HEK293 (cell line): ENCODE results near the gene CAPN12.

Source experiments
- HOXA7 ChIP-seq: sonication (generic); formaldehyde crosslinking; IDR thresholded peaks from 2 replicates; pipeline ENCODE4 v1.8.1; 2022; ENCODE audit warnings: missing genetic modification reagents, borderline replicate concordance
- OSR2 ChIP-seq: fragments of 450-650 bp; formaldehyde crosslinking; IDR thresholded peaks from 2 replicates; pipeline ENCODE4 v1.5.1; 2016; ENCODE audit warnings: missing biosample characterization, missing genetic modification characterization
- OVOL3 ChIP-seq: fragments of 450-650 bp; formaldehyde crosslinking; IDR thresholded peaks from 2 replicates; pipeline ENCODE4 v1.5.1; 2016; ENCODE audit warnings: missing biosample characterization, missing genetic modification characterization
- PRDM1 ChIP-seq: fragments of 450-650 bp; formaldehyde crosslinking; IDR thresholded peaks from 2 replicates; pipeline ENCODE4; 2016; ENCODE audit warnings: missing biosample characterization, missing genetic modification characterization
- SETDB1 ChIP-seq: IDR thresholded peaks from one replicate; pipeline ENCODE4 v1.6.1; 2017; ENCODE audit warnings: mild to moderate bottlenecking, low read length, moderate library complexity, mixed read lengths; ENCODE audit not compliant: insufficient read length
- WT1 ChIP-seq: fragments of 450-650 bp; formaldehyde crosslinking; IDR thresholded peaks from 2 replicates; pipeline ENCODE4 v1.5.1; 2016; ENCODE audit warnings: missing biosample characterization, missing genetic modification characterization
- ZBTB21 ChIP-seq: fragments of 450-650 bp; formaldehyde crosslinking; IDR thresholded peaks from 2 replicates; pipeline ENCODE4 v1.5.1; 2017; ENCODE audit warnings: missing biosample characterization, missing genetic modification characterization
- ZEB2 ChIP-seq: fragments of 450-650 bp; formaldehyde crosslinking; IDR thresholded peaks from 2 replicates; pipeline ENCODE4 v1.5.1; 2016; ENCODE audit warnings: missing biosample characterization, missing genetic modification characterization
- ZIC2 ChIP-seq: fragments of 450-650 bp; formaldehyde crosslinking; IDR thresholded peaks from 2 replicates; pipeline ENCODE4 v1.5.1; 2016; ENCODE audit warnings: missing biosample characterization, missing genetic modification characterization
- ZNF133 ChIP-seq: fragments of 450-650 bp; formaldehyde crosslinking; IDR thresholded peaks from 2 replicates; pipeline ENCODE4 v1.5.1; 2016; ENCODE audit warnings: missing biosample characterization, missing genetic modification characterization
- ZNF140 ChIP-seq: fragments of 450-650 bp; formaldehyde crosslinking; IDR thresholded peaks from 2 replicates; pipeline ENCODE4 v1.5.1; 2016; ENCODE audit warnings: missing biosample characterization, missing genetic modification characterization
- ZNF157 ChIP-seq: fragments of 450-650 bp; formaldehyde crosslinking; IDR thresholded peaks from 2 replicates; pipeline ENCODE4 v1.5.1; 2016; ENCODE audit warnings: missing biosample characterization, missing genetic modification characterization
- ZNF16 ChIP-seq: fragments of 450-650 bp; formaldehyde crosslinking; IDR thresholded peaks from 2 replicates; pipeline ENCODE4 v1.5.1; 2016; ENCODE audit warnings: low read depth, missing biosample characterization, missing genetic modification characterization
- ZNF2 ChIP-seq: fragments of 450-650 bp; formaldehyde crosslinking; IDR thresholded peaks from 2 replicates; pipeline ENCODE4 v1.5.1; 2016; ENCODE audit warnings: missing biosample characterization, missing genetic modification characterization
- ZNF324 ChIP-seq: fragments of 450-650 bp; formaldehyde crosslinking; IDR thresholded peaks from 2 replicates; pipeline ENCODE4 v1.5.1; 2016; ENCODE audit warnings: missing biosample characterization, missing genetic modification characterization
- ZNF335 ChIP-seq: fragments of 450-650 bp; formaldehyde crosslinking; conservative IDR thresholded peaks from 2 replicates; pipeline ENCODE4 v1.5.1; 2016; ENCODE audit warnings: missing biosample characterization, missing genetic modification characterization
- ZNF341 ChIP-seq: fragments of 450-650 bp; formaldehyde crosslinking; IDR thresholded peaks from 2 replicates; pipeline ENCODE4; 2016; ENCODE audit warnings: low read depth, missing biosample characterization, missing genetic modification characterization
- ZNF391 ChIP-seq: fragments of 450-650 bp; formaldehyde crosslinking; IDR thresholded peaks from 2 replicates; pipeline ENCODE4 v1.5.1; 2016; ENCODE audit warnings: low read depth, missing biosample characterization, missing genetic modification characterization, borderline replicate concordance
- ZNF404 ChIP-seq: fragments of 450-650 bp; formaldehyde crosslinking; IDR thresholded peaks from 2 replicates; pipeline ENCODE4 v1.5.1; 2017; ENCODE audit warnings: missing biosample characterization, missing genetic modification characterization
- ZNF529 ChIP-seq: fragments of 450-650 bp; formaldehyde crosslinking; IDR thresholded peaks from 2 replicates; pipeline ENCODE4 v1.5.1; 2017; ENCODE audit warnings: missing genetic modification characterization, missing biosample characterization; ENCODE audit not compliant: insufficient replicate concordance
- ZNF555 ChIP-seq: fragments of 450-650 bp; formaldehyde crosslinking; conservative IDR thresholded peaks from 2 replicates; pipeline ENCODE4 v1.5.1; 2017; ENCODE audit warnings: missing biosample characterization, mild to moderate bottlenecking, missing genetic modification characterization, inconsistent platforms
- ZNF670 ChIP-seq: fragments of 450-650 bp; formaldehyde crosslinking; IDR thresholded peaks from 2 replicates; pipeline ENCODE4 v1.5.1; 2016; ENCODE audit warnings: missing biosample characterization, missing genetic modification characterization, low read depth
- ZNF777 ChIP-seq: fragments of 450-650 bp; formaldehyde crosslinking; IDR thresholded peaks from 2 replicates; pipeline ENCODE4 v1.5.1; 2017; ENCODE audit warnings: missing biosample characterization, missing genetic modification characterization, borderline replicate concordance
- ZNF830 ChIP-seq: fragments of 450-650 bp; IDR thresholded peaks from 2 replicates; pipeline ENCODE4 v1.5.0; 2018; ENCODE audit warnings: missing biosample characterization, missing genetic modification characterization, low read depth, mild to moderate bottlenecking, moderate library complexity
- ZSCAN23 ChIP-seq: fragments of 450-650 bp; formaldehyde crosslinking; IDR thresholded peaks from 2 replicates; pipeline ENCODE4 v1.5.1; 2016; ENCODE audit warnings: missing biosample characterization, missing genetic modification characterization
- TF ChIP-seq, protein P1 (sequence below): fragments of 450-650 bp; formaldehyde crosslinking; IDR thresholded peaks from 2 replicates; pipeline ENCODE4 v1.5.1; 2016; ENCODE audit warnings: missing biosample characterization, missing genetic modification characterization
- TF ChIP-seq, protein P2 (sequence below): fragments of 450-650 bp; formaldehyde crosslinking; IDR thresholded peaks from 2 replicates; pipeline ENCODE4 v1.5.1; 2016; ENCODE audit warnings: missing biosample characterization, missing genetic modification characterization
- TF ChIP-seq, protein P3 (sequence below): fragments of 450-650 bp; IDR thresholded peaks from 2 replicates; pipeline ENCODE4 v1.5.1; 2018; ENCODE audit warnings: missing biosample characterization, mild to moderate bottlenecking, missing genetic modification characterization
- TF ChIP-seq, protein P4 (sequence below): fragments of 450-650 bp; formaldehyde crosslinking; IDR thresholded peaks from 2 replicates; pipeline ENCODE4 v1.5.1; 2016; ENCODE audit warnings: missing biosample characterization, missing genetic modification characterization
- TF ChIP-seq, protein P5 (sequence below): fragments of 450-650 bp; formaldehyde crosslinking; IDR thresholded peaks from 2 replicates; pipeline ENCODE4 v1.5.1; 2016; ENCODE audit warnings: missing biosample characterization, missing genetic modification characterization

Gene CAPN12

DNA sequence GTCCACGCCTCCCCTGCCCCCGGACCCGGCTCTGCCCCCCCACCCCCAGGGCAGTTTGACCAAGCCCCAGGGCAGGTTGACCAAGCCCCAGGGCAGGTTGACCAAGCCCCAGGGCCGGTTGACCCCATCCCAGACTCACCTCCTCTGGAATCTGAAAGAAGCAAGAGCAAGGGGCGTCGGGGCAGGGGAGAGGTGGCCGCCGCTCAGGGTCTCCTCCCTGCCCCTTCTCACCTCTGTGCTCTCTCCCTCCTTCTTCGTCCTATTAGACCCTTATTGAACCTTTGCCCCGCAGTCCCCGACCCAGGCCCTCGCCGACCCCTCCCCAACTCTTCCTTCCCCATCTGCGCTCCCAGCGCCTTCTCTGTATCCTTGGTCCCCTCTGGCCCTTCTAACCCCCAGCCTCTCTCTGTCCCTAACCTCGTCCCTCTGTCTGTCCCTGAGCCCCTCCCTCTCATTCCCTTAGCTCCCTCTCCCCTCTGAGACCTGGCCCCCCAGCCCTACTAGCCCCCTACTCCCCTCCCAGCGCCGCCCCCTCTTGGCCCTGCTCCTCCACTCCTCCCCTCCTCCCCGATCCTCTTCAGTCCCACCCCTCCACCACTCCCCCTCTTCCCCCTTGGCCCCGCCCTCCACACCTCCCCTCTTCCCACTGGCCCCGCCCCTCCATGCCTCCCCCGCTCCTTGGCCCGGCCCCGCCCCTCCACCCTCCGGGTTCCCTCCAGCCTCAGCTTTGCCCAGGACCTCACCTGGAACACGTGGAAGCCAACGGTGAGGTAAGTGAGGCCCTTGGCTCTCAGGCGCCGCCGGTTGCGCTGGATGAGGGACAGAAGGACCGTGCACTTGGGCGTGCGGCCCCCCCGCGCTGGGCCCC is 7.6 kb downstream of the CAPN12 start (continued):
- TF ChIP-seq, protein P1, sequence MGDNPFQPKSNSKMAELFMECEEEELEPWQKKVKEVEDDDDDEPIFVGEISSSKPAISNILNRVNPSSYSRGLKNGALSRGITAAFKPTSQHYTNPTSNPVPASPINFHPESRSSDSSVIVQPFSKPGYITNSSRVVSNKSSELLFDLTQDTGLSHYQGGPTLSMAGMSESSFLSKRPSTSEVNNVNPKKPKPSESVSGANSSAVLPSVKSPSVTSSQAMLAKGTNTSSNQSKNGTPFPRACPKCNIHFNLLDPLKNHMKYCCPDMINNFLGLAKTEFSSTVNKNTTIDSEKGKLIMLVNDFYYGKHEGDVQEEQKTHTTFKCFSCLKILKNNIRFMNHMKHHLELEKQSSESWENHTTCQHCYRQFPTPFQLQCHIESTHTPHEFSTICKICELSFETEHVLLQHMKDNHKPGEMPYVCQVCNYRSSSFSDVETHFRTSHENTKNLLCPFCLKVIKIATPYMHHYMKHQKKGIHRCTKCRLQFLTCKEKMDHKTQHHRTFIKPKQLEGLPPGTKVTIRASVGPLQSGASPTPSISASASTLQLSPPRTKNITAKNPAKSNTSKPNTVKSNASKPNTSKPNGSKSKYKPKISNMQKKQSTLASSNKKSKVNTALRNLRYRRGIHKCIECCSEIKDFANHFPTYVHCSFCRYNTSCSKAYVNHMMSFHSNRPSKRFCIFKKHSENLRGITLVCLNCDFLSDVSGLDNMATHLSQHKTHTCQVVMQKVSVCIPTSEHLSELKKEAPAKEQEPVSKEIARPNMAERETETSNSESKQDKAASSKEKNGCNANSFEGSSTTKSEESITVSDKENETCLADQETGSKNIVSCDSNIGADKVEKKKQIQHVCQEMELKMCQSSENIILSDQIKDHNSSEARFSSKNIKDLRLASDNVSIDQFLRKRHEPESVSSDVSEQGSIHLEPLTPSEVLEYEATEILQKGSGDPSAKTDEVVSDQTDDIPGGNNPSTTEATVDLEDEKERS (tag by site-specific recombination): peak; percentile 42; the same call in 1 of the 2 replicates
- TF ChIP-seq ZNF391 (no peak), ZSCAN23 (tag by site-specific recombination) (no peak), ZNF341 (no peak), HOXA7 (no peak), SETDB1 (no peak), ZNF335 (tag by site-specific recombination) (no peak), ZBTB21 (no peak), ZNF324 (tag by site-specific recombination) (no peak), ZNF140 (tag by site-specific recombination) (no peak), ZNF670 (tag by site-specific recombination) (no peak), ZNF830 (tag by site-specific recombination) (no peak), OVOL3 (tag by site-specific recombination) (no peak), ZNF16 (tag by site-specific recombination) (no peak), ZNF404 (no peak), WT1 (tag by site-specific recombination) (peak; percentile 63; the same call in 1 of the 2 replicates), ZNF555 (tag by site-specific recombination) (no peak), ZNF2 (tag by site-specific recombination) (no peak), ZEB2 (no peak), ZNF777 (peak; percentile 59), OSR2 (tag by site-specific recombination) (no peak), ZNF157 (0 out of 2 replicates have a peak, but pooled peaks have one; percentile 39), ZNF133 (tag by site-specific recombination) (no peak), ZIC2 (tag by site-specific recombination) (no peak), ZNF529 (no peak), PRDM1 (tag by site-specific recombination) (no peak)
- TF ChIP-seq, protein P2, sequence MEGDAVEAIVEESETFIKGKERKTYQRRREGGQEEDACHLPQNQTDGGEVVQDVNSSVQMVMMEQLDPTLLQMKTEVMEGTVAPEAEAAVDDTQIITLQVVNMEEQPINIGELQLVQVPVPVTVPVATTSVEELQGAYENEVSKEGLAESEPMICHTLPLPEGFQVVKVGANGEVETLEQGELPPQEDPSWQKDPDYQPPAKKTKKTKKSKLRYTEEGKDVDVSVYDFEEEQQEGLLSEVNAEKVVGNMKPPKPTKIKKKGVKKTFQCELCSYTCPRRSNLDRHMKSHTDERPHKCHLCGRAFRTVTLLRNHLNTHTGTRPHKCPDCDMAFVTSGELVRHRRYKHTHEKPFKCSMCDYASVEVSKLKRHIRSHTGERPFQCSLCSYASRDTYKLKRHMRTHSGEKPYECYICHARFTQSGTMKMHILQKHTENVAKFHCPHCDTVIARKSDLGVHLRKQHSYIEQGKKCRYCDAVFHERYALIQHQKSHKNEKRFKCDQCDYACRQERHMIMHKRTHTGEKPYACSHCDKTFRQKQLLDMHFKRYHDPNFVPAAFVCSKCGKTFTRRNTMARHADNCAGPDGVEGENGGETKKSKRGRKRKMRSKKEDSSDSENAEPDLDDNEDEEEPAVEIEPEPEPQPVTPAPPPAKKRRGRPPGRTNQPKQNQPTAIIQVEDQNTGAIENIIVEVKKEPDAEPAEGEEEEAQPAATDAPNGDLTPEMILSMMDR (tag by site-specific recombination): no peak
- TF ChIP-seq, protein P3, sequence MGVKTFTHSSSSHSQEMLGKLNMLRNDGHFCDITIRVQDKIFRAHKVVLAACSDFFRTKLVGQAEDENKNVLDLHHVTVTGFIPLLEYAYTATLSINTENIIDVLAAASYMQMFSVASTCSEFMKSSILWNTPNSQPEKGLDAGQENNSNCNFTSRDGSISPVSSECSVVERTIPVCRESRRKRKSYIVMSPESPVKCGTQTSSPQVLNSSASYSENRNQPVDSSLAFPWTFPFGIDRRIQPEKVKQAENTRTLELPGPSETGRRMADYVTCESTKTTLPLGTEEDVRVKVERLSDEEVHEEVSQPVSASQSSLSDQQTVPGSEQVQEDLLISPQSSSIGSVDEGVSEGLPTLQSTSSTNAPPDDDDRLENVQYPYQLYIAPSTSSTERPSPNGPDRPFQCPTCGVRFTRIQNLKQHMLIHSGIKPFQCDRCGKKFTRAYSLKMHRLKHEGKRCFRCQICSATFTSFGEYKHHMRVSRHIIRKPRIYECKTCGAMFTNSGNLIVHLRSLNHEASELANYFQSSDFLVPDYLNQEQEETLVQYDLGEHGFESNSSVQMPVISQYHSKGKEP: no peak
- TF ChIP-seq, protein P4, sequence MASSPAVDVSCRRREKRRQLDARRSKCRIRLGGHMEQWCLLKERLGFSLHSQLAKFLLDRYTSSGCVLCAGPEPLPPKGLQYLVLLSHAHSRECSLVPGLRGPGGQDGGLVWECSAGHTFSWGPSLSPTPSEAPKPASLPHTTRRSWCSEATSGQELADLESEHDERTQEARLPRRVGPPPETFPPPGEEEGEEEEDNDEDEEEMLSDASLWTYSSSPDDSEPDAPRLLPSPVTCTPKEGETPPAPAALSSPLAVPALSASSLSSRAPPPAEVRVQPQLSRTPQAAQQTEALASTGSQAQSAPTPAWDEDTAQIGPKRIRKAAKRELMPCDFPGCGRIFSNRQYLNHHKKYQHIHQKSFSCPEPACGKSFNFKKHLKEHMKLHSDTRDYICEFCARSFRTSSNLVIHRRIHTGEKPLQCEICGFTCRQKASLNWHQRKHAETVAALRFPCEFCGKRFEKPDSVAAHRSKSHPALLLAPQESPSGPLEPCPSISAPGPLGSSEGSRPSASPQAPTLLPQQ (tag by site-specific recombination): no peak; the same call in 1 of the 2 replicates
- TF ChIP-seq, protein P5, sequence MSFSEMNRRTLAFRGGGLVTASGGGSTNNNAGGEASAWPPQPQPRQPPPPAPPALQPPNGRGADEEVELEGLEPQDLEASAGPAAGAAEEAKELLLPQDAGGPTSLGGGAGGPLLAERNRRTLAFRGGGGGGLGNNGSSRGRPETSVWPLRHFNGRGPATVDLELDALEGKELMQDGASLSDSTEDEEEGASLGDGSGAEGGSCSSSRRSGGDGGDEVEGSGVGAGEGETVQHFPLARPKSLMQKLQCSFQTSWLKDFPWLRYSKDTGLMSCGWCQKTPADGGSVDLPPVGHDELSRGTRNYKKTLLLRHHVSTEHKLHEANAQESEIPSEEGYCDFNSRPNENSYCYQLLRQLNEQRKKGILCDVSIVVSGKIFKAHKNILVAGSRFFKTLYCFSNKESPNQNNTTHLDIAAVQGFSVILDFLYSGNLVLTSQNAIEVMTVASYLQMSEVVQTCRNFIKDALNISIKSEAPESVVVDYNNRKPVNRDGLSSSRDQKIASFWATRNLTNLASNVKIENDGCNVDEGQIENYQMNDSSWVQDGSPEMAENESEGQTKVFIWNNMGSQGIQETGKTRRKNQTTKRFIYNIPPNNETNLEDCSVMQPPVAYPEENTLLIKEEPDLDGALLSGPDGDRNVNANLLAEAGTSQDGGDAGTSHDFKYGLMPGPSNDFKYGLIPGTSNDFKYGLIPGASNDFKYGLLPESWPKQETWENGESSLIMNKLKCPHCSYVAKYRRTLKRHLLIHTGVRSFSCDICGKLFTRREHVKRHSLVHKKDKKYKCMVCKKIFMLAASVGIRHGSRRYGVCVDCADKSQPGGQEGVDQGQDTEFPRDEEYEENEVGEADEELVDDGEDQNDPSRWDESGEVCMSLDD (tag by site-specific recombination): peak; percentile 81
